H1 (cell line): ENCODE results near the gene TSPAN33. TPM values are rescaled to one million over a fixed set of nuclear protein-coding genes. Genes with fewer than 3 reads are reported as not detected.

Experiments used
- CTCF ChIA-PET: fragments of 300-600 bp; sonication (Branson Sonifier 250); formaldehyde crosslinking; loops from one replicate; lab custom pipeline; 2021; ENCODE audit not compliant: partially characterized antibody; lab: Charles Lee
- POLR2A ChIA-PET: fragments of 300-600 bp; sonication (Branson Sonifier 250); formaldehyde crosslinking; loops from one replicate; lab custom pipeline; 2021; ENCODE audit warnings: inconsistent platforms; ENCODE audit not compliant: partially characterized antibody; lab: Charles Lee
- DNase-seq, 2 experiments: peaks; one replicate each; pipeline versions ENCODE4 v3.0.0 to v3.0.0-alpha.2; 2010 to 2022; ENCODE audit warnings: low spot score in 2 of 2, low read depth in 1 of 2, mixed read lengths in 1 of 2
- FAIRE-seq: peaks from 2 replicates; lab custom pipeline; 2011; peaks lifted over from hg19 to GRCh38; lab: Jason Lieb, UNC
- H2AFZ ChIP-seq: 2 replicates; pipeline ENCODE4 v1.8.1; 2012; ENCODE audit warnings: low read length, inconsistent platforms
- H2AK5ac ChIP-seq: 2 replicates; pipeline ENCODE4 v1.6.1; 2013; ENCODE audit warnings: low read depth, low read length
- H2BK120ac ChIP-seq: replicated peaks from 2 replicates; pipeline ENCODE3; 2013; ENCODE audit warnings: low read depth, low read length, inconsistent platforms
- H2BK12ac ChIP-seq: 2 replicates; pipeline ENCODE4 v1.6.1; 2013; ENCODE audit warnings: low read depth, low read length
- H2BK15ac ChIP-seq: 2 replicates; pipeline ENCODE4 v1.6.1; 2013; ENCODE audit warnings: low read length
- H2BK20ac ChIP-seq: 2 replicates; pipeline ENCODE4 v1.6.1; 2013; ENCODE audit warnings: low read length
- H2BK5ac ChIP-seq: 2 replicates; pipeline ENCODE4 v1.6.1; 2013; ENCODE audit warnings: low read depth, low read length
- H3K14ac ChIP-seq: 2 replicates; pipeline ENCODE4 v1.6.1; 2013; ENCODE audit warnings: inconsistent platforms; ENCODE audit not compliant: insufficient read length
- H3K18ac ChIP-seq: 2 replicates; pipeline ENCODE4 v1.6.1; 2013; ENCODE audit warnings: low read length; ENCODE audit errors: extremely low read depth
- H3K23ac ChIP-seq: 2 replicates; pipeline ENCODE4 v1.6.1; 2013; ENCODE audit warnings: inconsistent platforms; ENCODE audit not compliant: insufficient read length
- H3K23me2 ChIP-seq: 2 replicates; pipeline ENCODE4 v1.6.1; 2013; ENCODE audit warnings: low read depth, low read length
- H3K27ac ChIP-seq: 2 replicates; pipeline ENCODE4 v1.6.1; 2011; ENCODE audit warnings: low read depth, low read length, inconsistent platforms
- H3K27me3 ChIP-seq, 4 experiments: replicated peaks in 1 of 4; 1 replicate in 1 of 4; 2 replicates in 3 of 4; pipeline versions ENCODE4 v1.6.1 to v1.8.1; 2011 to 2013; ENCODE audit warnings: low read length in 3 of 4, mild to moderate bottlenecking in 3 of 4, inconsistent platforms in 2 of 4, mixed read lengths in 2 of 4, moderate library complexity in 1 of 4; ENCODE audit not compliant: control insufficient read depth in 3 of 4, insufficient read depth in 3 of 4; ENCODE audit errors: extremely low read depth in 1 of 4
- H3K36me3 ChIP-seq, 4 experiments: 2 replicates each; pipeline versions ENCODE4 v1.6.1 to v1.8.1; 2011 to 2013; ENCODE audit warnings: mild to moderate bottlenecking in 4 of 4, low read length in 3 of 4, moderate library complexity in 2 of 4, control low read depth in 1 of 4, inconsistent platforms in 1 of 4; ENCODE audit not compliant: insufficient read depth in 4 of 4, control insufficient read depth in 2 of 4
- H3K4ac ChIP-seq: replicated peaks from 2 replicates; pipeline ENCODE3; 2013; ENCODE audit warnings: low read length, low read depth, mixed read lengths, inconsistent platforms; ENCODE audit not compliant: insufficient read length
- H3K4me1 ChIP-seq, 4 experiments: replicated peaks in 1 of 4; 1 replicate in 1 of 4; 2 replicates in 3 of 4; pipeline versions ENCODE4 v1.6.1 to v1.8.1; 2011 to 2013; ENCODE audit warnings: low read length in 3 of 4, inconsistent platforms in 2 of 4, mixed read lengths in 1 of 4; ENCODE audit not compliant: insufficient read depth in 4 of 4, control insufficient read depth in 3 of 4
- H3K4me2 ChIP-seq, 2 experiments: 2 replicates each; pipeline versions ENCODE4 v1.6.1 to v1.8.1; 2011 to 2013; ENCODE audit warnings: low read depth in 2 of 2, low read length in 2 of 2, control low read depth in 1 of 2, inconsistent platforms in 1 of 2, mild to moderate bottlenecking in 1 of 2; ENCODE audit not compliant: insufficient read depth in 1 of 2
- H3K4me3 ChIP-seq, 4 experiments: fragments of 200-600, 300-600 bp in 1 of 4; sonication (generic), shearing (Covaris generic), sonication (Bioruptor Twin) in 1 of 4; 2 replicates each; pipeline versions ENCODE4 v1.5.1 to v1.8.1; 2011 to 2016; ENCODE audit warnings: low read length in 4 of 4, low read depth in 3 of 4, control low read depth in 2 of 4, inconsistent platforms in 2 of 4, mild to moderate bottlenecking in 2 of 4, mixed read lengths in 1 of 4, moderate library complexity in 1 of 4; ENCODE audit not compliant: insufficient read depth in 2 of 4; ENCODE audit errors: extremely low read depth in 1 of 4
- H3K56ac ChIP-seq: replicated peaks from 2 replicates; pipeline ENCODE3; 2013; ENCODE audit warnings: low read depth, mild to moderate bottlenecking, mixed read lengths, low read length, inconsistent platforms; ENCODE audit not compliant: insufficient read length
- H3K79me1 ChIP-seq: 2 replicates; pipeline ENCODE4 v1.6.1; 2013; ENCODE audit warnings: low read depth, low read length, control low read depth
- H3K79me2 ChIP-seq, 2 experiments: 2 replicates each; pipeline versions ENCODE4 v1.6.1 to v1.8.1; 2012 to 2013; ENCODE audit warnings: low read length in 2 of 2, mild to moderate bottlenecking in 2 of 2, inconsistent platforms in 1 of 2; ENCODE audit not compliant: insufficient read depth in 2 of 2, control insufficient read depth in 1 of 2
- H3K9ac ChIP-seq, 4 experiments: replicated peaks in 1 of 4; 1 replicate in 1 of 4; 2 replicates in 3 of 4; pipeline versions ENCODE4 v1.6.1 to v1.8.1; 2011 to 2013; ENCODE audit warnings: low read depth in 3 of 4, low read length in 3 of 4, control low read depth in 2 of 4, mild to moderate bottlenecking in 2 of 4, moderate library complexity in 2 of 4, inconsistent platforms in 1 of 4; ENCODE audit errors: extremely low read depth in 1 of 4
- H3K9me3 ChIP-seq, 2 experiments: 2 replicates each; pipeline versions ENCODE4 v1.6.1 to v1.8.1; 2012 to 2013; ENCODE audit warnings: mild to moderate bottlenecking in 2 of 2, moderate library complexity in 2 of 2, control low read depth in 1 of 2, inconsistent platforms in 1 of 2, low read depth in 1 of 2, low read length in 1 of 2, mixed read lengths in 1 of 2; ENCODE audit not compliant: insufficient read depth in 2 of 2
- H4K20me1 ChIP-seq, 2 experiments: replicated peaks in 1 of 2; 2 replicates each; pipeline versions ENCODE3 to v1.8.1; 2011 to 2013; ENCODE audit warnings: inconsistent platforms in 2 of 2, low read length in 2 of 2, mild to moderate bottlenecking in 1 of 2; ENCODE audit not compliant: insufficient read depth in 2 of 2, control insufficient read depth in 1 of 2
- H4K5ac ChIP-seq: 2 replicates; pipeline ENCODE4 v1.6.1; 2013; ENCODE audit warnings: low read length, low read depth, mixed read lengths, inconsistent platforms; ENCODE audit not compliant: insufficient read length
- H4K8ac ChIP-seq: 2 replicates; pipeline ENCODE4 v1.8.0; 2013; ENCODE audit warnings: mild to moderate bottlenecking, moderate library complexity, low read length, inconsistent platforms; ENCODE audit not compliant: insufficient read depth; ENCODE audit errors: extremely low read depth
- H4K91ac ChIP-seq: replicated peaks from 2 replicates; pipeline ENCODE3; 2013; ENCODE audit warnings: low read length, mixed read lengths, inconsistent platforms; ENCODE audit not compliant: insufficient read length
- BACH1 ChIP-seq: IDR thresholded peaks from 2 replicates; pipeline ENCODE4 v1.6.1; 2012; ENCODE audit warnings: low read length, improper control_type of control experiment
- BRCA1 ChIP-seq: IDR thresholded peaks from 2 replicates; pipeline ENCODE4 v1.6.1; 2012; ENCODE audit warnings: low read depth, low read length, improper control_type of control experiment
- CBX5 ChIP-seq: fragments of 300-800, 300-1000 bp; sonication (generic); IDR thresholded peaks from 2 replicates; pipeline ENCODE4 v1.7.1; 2016; ENCODE audit warnings: antibody characterized with exemption, low read length, low read depth
- GABPA ChIP-seq: IDR thresholded peaks from 2 replicates; pipeline ENCODE4 v1.6.1; 2011; ENCODE audit warnings: mild to moderate bottlenecking, low read length, moderate library complexity, borderline replicate concordance; ENCODE audit not compliant: insufficient read depth
- NANOG ChIP-seq: IDR thresholded peaks from 2 replicates; pipeline ENCODE4 v1.6.1; 2011; ENCODE audit warnings: low read length, low read depth, mild to moderate bottlenecking, inconsistent platforms; ENCODE audit not compliant: insufficient read depth, poor library complexity, severe bottlenecking
- POLR2AphosphoS5 ChIP-seq: IDR thresholded peaks from 2 replicates; pipeline ENCODE4 v1.6.1; 2011; ENCODE audit warnings: low read depth, low read length
- SIN3A ChIP-seq, 2 experiments: IDR thresholded peaks in 1 of 2; conservative IDR thresholded peaks in 1 of 2; 2 replicates each; pipeline ENCODE4 v1.6.1; 2011 to 2012; ENCODE audit warnings: low read length in 2 of 2, improper control_type of control experiment in 1 of 2, low read depth in 1 of 2, mild to moderate bottlenecking in 1 of 2
- TAF1 ChIP-seq: IDR thresholded peaks from 2 replicates; pipeline ENCODE4 v1.6.1; 2011; ENCODE audit warnings: mild to moderate bottlenecking, low read depth, low read length
- TAF7 ChIP-seq: optimal IDR thresholded peaks from 2 replicates; pipeline ENCODE3; 2011; ENCODE audit warnings: low read depth, mild to moderate bottlenecking, inconsistent platforms, low read length, moderate library complexity, borderline replicate concordance
- YY1 ChIP-seq: IDR thresholded peaks from 2 replicates; pipeline ENCODE4 v1.6.1; 2011; ENCODE audit warnings: low read depth, mild to moderate bottlenecking, low read length
- WGBS, 2 experiments: shearing (Covaris generic) in 1 of 2; methylation state at CpG; one replicate each; pipeline versions ENCODE4 v1.1.6 to v1.1.7; 2013 to 2015; ENCODE audit warnings: low lambda C conversion rate in 2 of 2, mixed read lengths in 2 of 2, inconsistent platforms in 1 of 2, low coverage in 1 of 2, missing lambda C conversion rate in 1 of 2; ENCODE audit not compliant: insufficient replicate concordance in 2 of 2, insufficient coverage in 1 of 2, insufficient read length in 1 of 2; ENCODE audit errors: extremely low coverage in 1 of 2, missing lambda C conversion rate in 1 of 2; 5-methylcytosine and 5-hydroxymethylcytosine counted together
- polyA plus RNA-seq, 7 experiments: library from polyadenylated mRNA; depleted of rRNA in 3 of 7; stranded (reverse) in 5 of 7; unstranded in 2 of 7; fragments of >200 nt in 5 of 7; fragments of 200-250 nt in 2 of 7; gene quantifications; 1 replicate in 5 of 7; 2 replicates in 1 of 7; 4 replicates in 1 of 7; pipeline versions ENCODE4 v1.2.1 to v1.2.3, GENCODE V29; 2011 to 2013; ENCODE audit warnings: missing spikeins in 2 of 7, mixed read lengths in 2 of 7
- total RNA-seq: library from RNA; stranded (reverse); fragmentation: NEBNext Ultra II Directional; extraction: Animal tissue kit (Norgen Biotek cat#: 25700); gene quantifications from 2 replicates; pipeline ENCODE4 v1.2.1, GENCODE V29; 2021
- TF ChIP-seq, protein P1 (sequence below): IDR thresholded peaks from 2 replicates; pipeline ENCODE4 v1.6.1; 2012; ENCODE audit warnings: inconsistent platforms

TSPAN33 gene
- total and polyA plus RNA-seq, 2 of the 8 experiments (the other 6 are each of a cell fraction or from before 2014, with no cell fraction given): 42.8 to 47.1 TPM

- H3K9me3 ChIP-seq: no peaks in the 10 kb centered on the region
- no peaks in the 10 kb centered on the region for H3K79me2 ChIP-seq
- H4K8ac ChIP-seq: no peak overlapping the region
- no peaks in the 10 kb centered on the region for H3K23me2 ChIP-seq
- H2BK120ac ChIP-seq: no peak overlapping the region
- no peak overlapping the region for H2BK20ac ChIP-seq
- H3K9ac ChIP-seq: no peak overlapping the region
- no peak overlapping the region for H3K4ac ChIP-seq
- H3K14ac ChIP-seq: no peak overlapping the region
- WGBS, 2 experiments: 91% methylated on average over 5 of the region's 5 CpGs; no CpG with 5 or more reads in 1 of the 2 experiments
- H4K91ac ChIP-seq: no peak overlapping the region
- H3K27me3 ChIP-seq: no peaks in the 10 kb centered on the region
- no peak overlapping the region for H2AK5ac ChIP-seq
- peaks cover 0 to 3% (median 0%) of the 10 kb centered on the region in 4 experiments; a peak in 1 of 7 replicates for H3K4me1 ChIP-seq
- peaks cover 0 to 2% of the 10 kb centered on the region in 2 experiments for H4K20me1 ChIP-seq
- H2BK5ac ChIP-seq: no peak overlapping the region
- CTCF ChIA-PET: interaction anchor here (0.6 to 19.3 kb wide), 7 partner anchors 9 to 50 kb away, joined by 3 to 258 read pairs (median 7); no protein-coding TSS in a partner anchor
- no peak overlapping the region for H3K27ac ChIP-seq
- no peaks in the 10 kb centered on the region; the same call in 1 of the 2 replicates for H3K79me1 ChIP-seq
- peaks cover 0 to 3% (median 0%) of the 10 kb centered on the region in 4 experiments; a peak in 3 of 8 replicates for H3K36me3 ChIP-seq
- H4K5ac ChIP-seq: no peak overlapping the region
- no peak overlapping the region for H3K18ac ChIP-seq
- no peak overlapping the region for H2BK12ac ChIP-seq
- no peak overlapping the region for H2BK15ac ChIP-seq
- H3K56ac ChIP-seq: no peak overlapping the region
- H2AFZ ChIP-seq: no peak overlapping the region
- no peak overlapping the region for H3K23ac ChIP-seq
- FAIRE-seq: no peak
- no peak overlapping the region for H3K4me3 ChIP-seq
- H3K4me2 ChIP-seq: no peak overlapping the region
- POLR2A ChIA-PET: interaction anchor here (0.9 to 3.2 kb wide), 3 partner anchors 9 to 28 kb away, joined by 3 to 14 read pairs (median 13); partner anchors contain the start of gene SMO
- DNase-seq: no peak
- TF ChIP-seq NANOG (no peak), GABPA (no peak), SIN3A (conservative IDR thresholded peaks at IDR 0.05 in 1 of 2, IDR thresholded peaks at IDR 0.05 in 1 of 2; ENCODE audit: low read depth in 1 of 2, low read length in 2 of 2) (no peak), TAF1 (no peak), BACH1 (no peak), TAF7 (no peak), CBX5 (no peak), BRCA1 (no peak), POLR2AphosphoS5 (no peak), YY1 (no peak)
- TF ChIP-seq, protein P1, sequence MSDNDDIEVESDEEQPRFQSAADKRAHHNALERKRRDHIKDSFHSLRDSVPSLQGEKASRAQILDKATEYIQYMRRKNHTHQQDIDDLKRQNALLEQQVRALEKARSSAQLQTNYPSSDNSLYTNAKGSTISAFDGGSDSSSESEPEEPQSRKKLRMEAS: no peak
Observed at GRCh38 chr7:129161524-129162225, 17.2 kb downstream of the TSPAN33 start.
